Transverse colon (tissue), 4 donors: ENCODE data around the gene CEP44.

ENCODE experiments used
- EP300 ChIP-seq: sonication (generic); formaldehyde crosslinking; IDR thresholded peaks from one replicate; pipeline ENCODE4 v1.6.1; 2017; ENCODE audit warnings: antibody characterized with exemption, low read depth
- POLR2A ChIP-seq: fragments of 450-650 bp; IDR thresholded peaks from one replicate; pipeline ENCODE4 v1.6.1; 2016; ENCODE audit warnings: antibody characterized with exemption, mild to moderate bottlenecking, moderate library complexity
- POLR2AphosphoS5 ChIP-seq, 3 donors: sonication (generic); formaldehyde crosslinking; IDR thresholded peaks; one replicate each; pipeline ENCODE4 v1.6.1; 2016; ENCODE audit warnings: antibody characterized with exemption in 3 of 3
- TF ChIP-seq, protein P1 (sequence below), 5 experiments: fragments of 200-600 bp in 3 of 5; fragments of 450-650 bp in 2 of 5; sonication (generic) in 3 of 5; IDR thresholded peaks; 1 replicate in 2 of 5; 2 replicates in 3 of 5; pipeline ENCODE4 v1.5.1; 2016 to 2017; ENCODE audit warnings: antibody characterized with exemption in 5 of 5, inconsistent platforms in 3 of 5, mild to moderate bottlenecking in 2 of 5, moderate library complexity in 1 of 5

DNA sequence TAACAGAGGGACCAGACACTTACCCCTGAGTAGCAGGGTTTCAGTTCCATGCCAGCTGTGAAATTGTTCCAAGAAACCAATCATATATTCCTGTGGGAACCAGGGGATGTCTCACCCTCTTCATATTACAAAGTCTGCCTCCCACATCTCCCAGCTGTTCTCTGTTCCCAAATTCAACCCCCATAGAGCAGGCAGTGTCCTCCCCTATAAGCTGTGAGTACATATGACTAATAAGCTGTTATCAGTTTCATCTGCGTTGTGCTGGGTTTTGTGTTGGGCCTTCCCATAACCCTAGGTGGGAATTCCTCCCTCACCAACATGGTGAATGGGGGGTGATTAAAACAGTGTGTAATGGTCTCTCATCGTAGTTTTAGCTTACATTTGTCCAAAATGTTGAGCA, 41.0 kb downstream of the CEP44 start:
- TF ChIP-seq, protein P1, sequence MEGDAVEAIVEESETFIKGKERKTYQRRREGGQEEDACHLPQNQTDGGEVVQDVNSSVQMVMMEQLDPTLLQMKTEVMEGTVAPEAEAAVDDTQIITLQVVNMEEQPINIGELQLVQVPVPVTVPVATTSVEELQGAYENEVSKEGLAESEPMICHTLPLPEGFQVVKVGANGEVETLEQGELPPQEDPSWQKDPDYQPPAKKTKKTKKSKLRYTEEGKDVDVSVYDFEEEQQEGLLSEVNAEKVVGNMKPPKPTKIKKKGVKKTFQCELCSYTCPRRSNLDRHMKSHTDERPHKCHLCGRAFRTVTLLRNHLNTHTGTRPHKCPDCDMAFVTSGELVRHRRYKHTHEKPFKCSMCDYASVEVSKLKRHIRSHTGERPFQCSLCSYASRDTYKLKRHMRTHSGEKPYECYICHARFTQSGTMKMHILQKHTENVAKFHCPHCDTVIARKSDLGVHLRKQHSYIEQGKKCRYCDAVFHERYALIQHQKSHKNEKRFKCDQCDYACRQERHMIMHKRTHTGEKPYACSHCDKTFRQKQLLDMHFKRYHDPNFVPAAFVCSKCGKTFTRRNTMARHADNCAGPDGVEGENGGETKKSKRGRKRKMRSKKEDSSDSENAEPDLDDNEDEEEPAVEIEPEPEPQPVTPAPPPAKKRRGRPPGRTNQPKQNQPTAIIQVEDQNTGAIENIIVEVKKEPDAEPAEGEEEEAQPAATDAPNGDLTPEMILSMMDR (IDR thresholded peaks at IDR 0.05) = no peak
- TF ChIP-seq POLR2AphosphoS5 (IDR thresholded peaks at IDR 0.05) (no peak), POLR2A (no peak), EP300 (no peak)
